Parathyroid adenoma (tissue), 2 donors: ENCODE data around the gene AOC3.
"Not testable (repeated sequence)": the region's sequence is repeated elsewhere in the genome, so short reads cannot be mapped to it uniquely, and the experiment has no call there.

Experiments
- H2AFZ ChIP-seq: fragments of 300-600 bp; sonication (generic); one replicate; pipeline ENCODE4 v1.7.0; 2017; ENCODE audit warnings: antibody characterized with exemption, mild to moderate bottlenecking
- H3K27ac ChIP-seq: fragments of 300-600 bp; sonication (generic); one replicate; pipeline ENCODE4 v1.7.0; 2017
- H3K27me3 ChIP-seq: fragments of 300-600 bp; sonication (generic); one replicate; pipeline ENCODE4 v1.7.0; 2017; ENCODE audit warnings: low read length; ENCODE audit not compliant: control insufficient read depth, insufficient read depth
- H3K36me3 ChIP-seq: fragments of 300-600 bp; sonication (generic); one replicate; pipeline ENCODE4 v1.7.0; 2017; ENCODE audit warnings: low read length; ENCODE audit not compliant: control insufficient read depth, insufficient read depth
- H3K4me1 ChIP-seq: fragments of 300-600 bp; sonication (generic); one replicate; pipeline ENCODE4 v1.7.0; 2017; ENCODE audit warnings: control low read depth
- H3K4me2 ChIP-seq: fragments of 300-600 bp; sonication (generic); one replicate; pipeline ENCODE4 v1.7.0; 2017; ENCODE audit warnings: low read length
- H3K4me3 ChIP-seq: fragments of 300-600 bp; sonication (generic); one replicate; pipeline ENCODE4 v1.7.0; 2017; ENCODE audit warnings: low read depth, low read length
- H3K79me2 ChIP-seq: fragments of 300-600 bp; sonication (generic); one replicate; pipeline ENCODE4 v1.7.0; 2017; ENCODE audit warnings: control low read depth
- H3K9ac ChIP-seq: fragments of 300-600 bp; sonication (generic); one replicate; pipeline ENCODE4 v1.7.0; 2017; ENCODE audit warnings: mild to moderate bottlenecking
- H3K9me3 ChIP-seq: fragments of 300-600 bp; sonication (generic); one replicate; pipeline ENCODE4 v1.7.0; 2017; ENCODE audit warnings: low read length; ENCODE audit not compliant: control insufficient read depth
- CTCF ChIP-seq: fragments of 300-600 bp; sonication (generic); IDR thresholded peaks from one replicate; pipeline ENCODE4 v1.7.0; 2017; ENCODE audit warnings: antibody characterized with exemption, mild to moderate bottlenecking
- donor health status: primary hyperparathyroidism.

The AOC3 gene

GRCh38 chr17:42852351-42852750 is 1.4 kb downstream of the AOC3 start:
- Histone ChIP-seq H3K9me3 (no peaks in the 10 kb centered on the region), H3K79me2 (no peaks in the 10 kb centered on the region), H3K9ac (no peak overlapping the region), H3K4me3 (peak overlapping the region; percentile 25), H3K27ac (peak overlapping the region; percentile 32), H3K4me1 (no peaks in the 10 kb centered on the region), H3K27me3 (no peaks in the 10 kb centered on the region), H3K4me2 (no peak overlapping the region), H2AFZ (no peak overlapping the region), H3K36me3 (no peaks in the 10 kb centered on the region)
- no peak for TF ChIP-seq CTCF

DNA sequence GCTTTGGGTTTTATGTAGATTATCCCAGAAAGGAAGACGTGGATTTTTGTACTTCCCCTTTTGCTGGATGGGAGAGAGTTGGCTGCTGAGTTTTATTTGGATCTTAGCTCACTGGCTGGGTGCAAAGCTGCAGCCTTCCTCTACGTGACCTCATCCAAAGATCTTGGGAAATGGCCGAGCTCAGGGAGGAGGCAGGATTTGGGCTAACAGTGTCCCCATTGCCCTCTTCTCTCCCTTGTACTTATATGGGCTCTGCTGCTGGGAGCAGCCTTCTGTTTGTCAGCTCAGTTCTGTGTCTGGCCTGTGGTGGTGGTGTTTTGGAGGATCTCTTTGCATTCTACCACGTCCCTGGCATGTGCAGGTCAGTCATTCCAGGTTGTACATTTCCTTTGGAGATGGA is 2.0 kb downstream of the AOC3 start:
- Histone ChIP-seq H3K27me3 (no peaks in the 10 kb centered on the region), H3K4me3 (peak overlapping the region; percentile 25), H3K4me2 (peak overlapping the region; percentile 7), H2AFZ (no peak overlapping the region), H3K36me3 (no peaks in the 10 kb centered on the region), H3K4me1 (no peaks in the 10 kb centered on the region), H3K27ac (no peak overlapping the region), H3K9me3 (no peaks in the 10 kb centered on the region), H3K79me2 (no peaks in the 10 kb centered on the region), H3K9ac (no peak overlapping the region)
- TF ChIP-seq CTCF: no peak

DNA sequence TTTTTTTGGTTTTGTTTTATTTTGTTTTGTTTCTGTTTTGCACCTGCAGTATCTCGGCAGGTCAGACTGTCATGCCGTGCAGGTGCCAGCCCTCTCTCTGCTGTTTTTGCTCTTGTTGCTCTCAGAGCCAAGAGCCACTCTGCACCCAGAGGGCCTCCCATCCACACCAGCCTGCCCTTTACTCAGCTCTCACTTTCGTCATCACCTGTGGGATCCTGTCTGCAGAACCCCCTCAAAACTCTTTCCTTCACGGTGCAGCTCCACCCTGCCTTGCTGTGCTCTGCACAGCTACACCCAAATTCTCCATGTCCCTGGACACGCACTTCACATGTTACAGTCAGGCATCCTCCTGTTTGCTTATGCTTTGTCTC is 2.6 kb downstream of the AOC3 start:
- Histone ChIP-seq H3K4me3 (no peak overlapping the region), H3K9me3 (no peaks in the 10 kb centered on the region), H3K27me3 (no peaks in the 10 kb centered on the region), H3K79me2 (no peaks in the 10 kb centered on the region), H3K9ac (no peak overlapping the region), H2AFZ (no peak overlapping the region), H3K36me3 (no peaks in the 10 kb centered on the region), H3K27ac (no peak overlapping the region), H3K4me2 (no peak overlapping the region), H3K4me1 (no peaks in the 10 kb centered on the region)
- no peak for TF ChIP-seq CTCF

DNA sequence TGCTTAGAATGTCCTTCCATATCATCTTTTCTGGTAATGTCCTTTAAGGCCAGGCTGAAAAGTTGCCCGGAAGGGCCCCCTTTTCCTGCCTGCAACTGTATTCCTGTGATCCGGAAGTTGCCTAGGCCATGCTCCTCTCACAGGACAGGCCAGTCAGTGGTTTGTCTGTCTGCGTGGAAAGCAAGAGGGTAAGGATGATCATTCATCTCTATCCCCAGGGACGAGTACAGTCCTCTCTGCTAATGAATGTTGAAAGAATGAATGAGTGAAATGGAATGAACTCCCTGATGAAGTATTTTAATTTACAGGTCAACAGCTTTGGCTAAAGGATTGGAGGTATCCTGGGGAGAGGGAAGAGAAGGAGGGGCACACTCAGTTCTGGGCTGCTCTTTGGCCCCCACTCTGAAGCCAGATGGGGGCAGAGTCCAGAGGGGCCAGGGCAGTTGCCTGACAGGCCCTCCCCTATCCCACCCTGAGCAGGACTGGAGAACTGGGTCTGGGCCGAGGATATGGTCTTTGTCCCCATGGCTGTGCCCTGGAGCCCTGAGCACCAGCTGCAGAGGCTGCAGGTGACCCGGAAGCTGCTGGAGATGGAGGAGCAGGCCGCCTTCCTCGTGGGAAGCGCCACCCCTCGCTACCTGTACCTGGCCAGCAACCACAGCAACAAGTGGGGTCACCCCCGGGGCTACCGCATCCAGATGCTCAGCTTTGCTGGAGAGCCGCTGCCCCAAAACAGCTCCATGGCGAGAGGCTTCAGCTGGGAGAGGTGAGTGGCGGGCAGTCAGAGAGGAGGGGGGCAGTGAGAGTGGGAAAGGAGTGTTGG is 3.2 kb downstream of the AOC3 start:
- Histone ChIP-seq H3K4me3 (no peak overlapping the region), H3K9me3 (no peaks in the 10 kb centered on the region), H2AFZ (no peak overlapping the region), H3K27me3 (no peaks in the 10 kb centered on the region), H3K4me1 (no peaks in the 10 kb centered on the region), H3K4me2 (no peak overlapping the region), H3K36me3 (no peaks in the 10 kb centered on the region), H3K27ac (no peak overlapping the region), H3K9ac (no peak overlapping the region), H3K79me2 (no peaks in the 10 kb centered on the region)
- TF ChIP-seq CTCF: no peak

DNA sequence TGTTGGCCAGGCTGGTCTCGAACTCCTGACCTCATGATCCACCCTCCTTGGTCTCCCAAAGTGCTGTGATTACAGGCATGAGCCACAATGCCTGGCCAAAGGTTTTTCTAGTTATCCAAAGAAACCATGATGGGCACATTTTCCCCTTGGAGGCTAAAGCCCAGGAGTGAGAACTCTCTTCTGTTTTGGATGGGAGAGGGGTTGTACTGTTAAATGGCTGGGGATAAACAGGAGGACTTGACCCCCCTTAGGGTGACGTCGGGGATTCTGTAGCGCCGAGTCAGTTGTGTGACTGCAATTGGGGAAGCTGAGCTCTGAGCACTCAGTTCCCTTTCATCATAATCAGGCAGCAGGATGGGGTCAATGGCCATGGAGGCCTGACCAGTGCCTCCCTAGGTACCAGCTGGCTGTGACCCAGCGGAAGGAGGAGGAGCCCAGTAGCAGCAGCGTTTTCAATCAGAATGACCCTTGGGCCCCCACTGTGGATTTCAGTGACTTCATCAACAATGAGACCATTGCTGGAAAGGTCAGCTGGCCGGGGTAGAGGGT is 4.1 kb downstream of the AOC3 start:
- Histone ChIP-seq H3K27ac (no peak overlapping the region), H3K36me3 (no peaks in the 10 kb centered on the region), H3K9ac (no peak overlapping the region), H3K79me2 (no peaks in the 10 kb centered on the region), H2AFZ (no peak overlapping the region), H3K4me3 (no peak overlapping the region), H3K4me1 (no peaks in the 10 kb centered on the region), H3K4me2 (no peak overlapping the region), H3K27me3 (no peaks in the 10 kb centered on the region), H3K9me3 (no peaks in the 10 kb centered on the region)
- TF ChIP-seq CTCF: no peak

DNA sequence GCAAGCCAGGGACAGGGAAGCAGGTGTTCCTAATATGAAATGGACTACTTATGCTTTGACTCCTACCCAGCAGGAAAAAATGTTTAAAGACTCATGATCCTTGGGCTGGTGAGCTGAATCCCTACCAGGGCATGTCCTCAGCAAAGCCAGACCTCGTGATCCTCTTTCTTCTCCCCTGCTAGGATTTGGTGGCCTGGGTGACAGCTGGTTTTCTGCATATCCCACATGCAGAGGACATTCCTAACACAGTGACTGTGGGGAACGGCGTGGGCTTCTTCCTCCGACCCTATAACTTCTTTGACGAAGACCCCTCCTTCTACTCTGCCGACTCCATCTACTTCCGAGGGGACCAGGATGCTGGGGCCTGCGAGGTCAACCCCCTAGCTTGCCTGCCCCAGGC is 5.1 kb downstream of the AOC3 start:
- H3K27ac ChIP-seq, H2AFZ ChIP-seq, H3K9ac ChIP-seq, H3K9me3 ChIP-seq, H3K4me2 ChIP-seq, H3K79me2 ChIP-seq, H3K4me1 ChIP-seq, H3K27me3 ChIP-seq, H3K4me3 ChIP-seq, H3K36me3 ChIP-seq: not testable (repeated sequence)

GRCh38 chr17:42856516-42856915 is 5.5 kb downstream of the AOC3 start:
- not testable (repeated sequence) for H3K36me3 ChIP-seq, H3K4me1 ChIP-seq, H3K4me2 ChIP-seq, H3K79me2 ChIP-seq, H3K27ac ChIP-seq, H3K9ac ChIP-seq, H2AFZ ChIP-seq, H3K27me3 ChIP-seq, H3K4me3 ChIP-seq, H3K9me3 ChIP-seq
